GM18511 (cell line): ENCODE results near the gene EMILIN2.

ENCODE experiments used
- ATAC-seq: cut with Tn5 transposase; IDR thresholded peaks from one replicate; pipeline ENCODE4 v1.9.1; 2021; ENCODE audit warnings: mild to moderate bottlenecking, moderate library complexity; ENCODE audit not compliant: unreplicated experiment

EMILIN2 gene

GRCh38 chr18:2872095-2872494 is 25.3 kb downstream of the EMILIN2 start:
- ATAC-seq: no peak

- no peak for ATAC-seq
These were observed 28.0 kb downstream of the EMILIN2 start for GRCh38 chr18:2874765-2875164.

DNA sequence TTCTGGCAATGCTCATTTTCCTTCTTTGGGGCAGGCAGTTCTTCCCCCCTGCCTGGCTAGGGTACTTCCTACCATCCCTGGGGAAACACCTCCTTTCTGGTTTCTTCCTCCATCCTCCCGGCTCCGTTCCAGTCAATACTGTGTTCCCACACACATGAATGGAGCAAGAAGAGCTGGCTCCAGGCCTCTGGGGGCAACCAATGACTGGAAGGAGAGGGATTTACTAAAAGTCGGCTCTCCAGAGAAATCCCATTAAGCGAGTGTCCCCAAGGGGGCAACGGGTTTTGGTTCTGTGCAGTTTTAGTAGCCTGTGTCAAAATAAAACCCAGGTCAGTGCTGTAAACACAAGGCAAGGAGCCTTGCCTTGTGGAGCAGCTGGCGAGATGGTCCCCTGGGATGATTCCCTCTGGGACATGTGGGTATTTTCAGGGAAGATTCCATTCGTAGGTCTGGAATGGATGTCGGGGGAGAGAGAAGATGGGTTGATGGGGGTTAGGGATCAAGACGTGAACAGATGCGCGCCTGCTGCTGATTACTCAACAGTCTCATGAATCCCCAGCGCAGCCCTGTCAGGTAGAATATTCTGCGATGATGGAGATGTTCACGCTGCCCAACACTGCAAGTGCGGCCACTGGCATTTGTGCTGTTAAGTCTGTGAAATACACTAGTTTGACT is 32.0 kb downstream of the EMILIN2 start:
- ATAC-seq: no peak

- ATAC-seq: no peak
These were observed 33.1 kb downstream of the EMILIN2 start for GRCh38 chr18:2879889-2880288.

- ATAC-seq: no peak
These were observed 33.7 kb downstream of the EMILIN2 start for GRCh38 chr18:2880473-2880872.

GRCh38 chr18:2881088-2881839 is 34.5 kb downstream of the EMILIN2 start:
- no peak for ATAC-seq

DNA sequence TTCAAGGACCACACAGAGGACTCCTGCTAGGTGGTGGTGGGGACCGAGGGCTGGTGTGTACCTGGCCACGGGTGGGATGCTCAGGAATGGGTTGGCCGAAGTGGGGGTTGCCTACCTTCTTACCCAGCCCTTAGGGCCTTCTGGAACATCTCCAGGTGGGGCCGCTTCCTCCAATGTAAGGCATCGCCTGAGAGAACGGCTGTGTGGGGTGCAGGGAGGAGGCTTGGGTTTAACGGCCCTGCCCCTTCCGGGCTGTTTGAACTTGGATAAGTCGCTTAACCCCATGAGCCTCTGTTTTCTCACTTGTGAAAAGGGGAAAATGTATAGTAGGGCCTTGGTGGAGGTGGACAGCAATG is 35.0 kb downstream of the EMILIN2 start:
- no peak for ATAC-seq

DNA sequence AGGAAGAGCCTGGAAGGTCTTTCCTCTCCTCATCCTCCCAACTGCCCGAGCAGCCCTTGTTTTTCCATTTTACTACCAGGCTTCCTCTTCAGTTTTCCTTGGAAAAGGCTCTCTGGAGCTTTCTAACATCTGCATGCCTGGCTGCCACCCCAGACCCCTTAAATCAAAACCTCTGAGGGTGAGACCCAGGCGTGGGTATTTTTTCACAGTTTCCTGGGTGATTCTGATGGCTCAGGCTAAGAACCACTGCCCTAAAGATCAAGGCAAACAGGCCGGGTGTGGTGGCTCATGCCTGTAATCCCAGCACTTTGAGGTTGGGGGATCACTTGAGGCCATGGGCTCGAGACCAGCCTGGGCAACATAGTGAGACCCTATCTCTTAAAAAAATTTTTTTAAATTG is 35.4 kb downstream of the EMILIN2 start:
- no peak for ATAC-seq

DNA sequence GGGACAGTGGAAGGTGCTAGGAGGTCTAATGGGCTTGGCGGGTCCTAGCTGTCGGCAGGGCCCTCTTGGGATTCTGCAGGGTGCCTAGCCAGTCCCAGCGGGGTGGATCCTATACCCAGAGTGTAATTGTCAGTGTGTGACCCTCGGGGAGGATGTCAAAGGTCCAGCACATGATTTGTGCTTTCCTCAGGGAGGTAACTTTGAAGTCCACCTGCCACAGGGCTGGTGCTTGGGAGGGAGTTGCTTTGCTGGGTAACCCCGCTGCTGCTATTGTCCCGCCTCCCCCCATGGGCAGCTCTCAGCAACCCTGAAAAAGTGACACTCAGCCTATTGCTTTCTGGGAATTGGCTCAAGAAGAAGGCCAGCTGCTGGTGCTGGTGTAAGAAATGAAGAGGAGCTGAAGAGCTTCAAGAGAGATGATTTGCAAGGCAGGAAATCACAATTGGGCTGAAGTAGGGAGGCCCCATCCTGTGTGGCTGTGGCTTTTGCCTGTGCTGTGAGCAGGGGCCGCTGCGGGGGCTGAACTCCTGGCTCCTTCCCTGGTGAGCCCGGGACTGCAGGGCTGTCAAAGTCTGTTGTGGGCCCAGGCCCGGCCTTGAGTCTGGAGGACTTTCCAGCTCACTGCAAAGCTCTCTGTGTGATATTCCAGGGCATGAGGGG is 36.4 kb downstream of the EMILIN2 start:
- peak; percentile 69 for ATAC-seq

- ATAC-seq: no peak
These were observed 38.0 kb downstream of the EMILIN2 start for GRCh38 chr18:2884706-2885285.

DNA sequence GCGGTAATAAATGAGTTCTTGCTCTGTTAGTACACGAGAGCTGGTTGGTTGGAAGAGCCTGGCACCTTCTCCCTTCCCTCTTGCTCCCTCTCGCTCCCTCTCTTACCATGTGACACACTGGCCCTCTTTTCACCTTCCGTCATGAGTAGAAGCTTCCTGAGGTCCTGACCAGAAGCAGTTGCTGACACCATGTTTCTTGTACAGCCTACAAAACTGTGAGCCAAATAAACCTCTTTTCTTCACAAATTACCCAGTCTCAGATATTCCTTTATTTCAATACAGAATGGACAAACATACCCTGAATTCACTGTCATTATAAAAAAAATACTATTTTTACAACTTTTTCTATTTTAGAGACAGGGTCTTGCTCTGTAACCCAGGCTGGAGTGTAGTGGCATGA is 40.7 kb downstream of the EMILIN2 start:
- ATAC-seq: no peak

DNA sequence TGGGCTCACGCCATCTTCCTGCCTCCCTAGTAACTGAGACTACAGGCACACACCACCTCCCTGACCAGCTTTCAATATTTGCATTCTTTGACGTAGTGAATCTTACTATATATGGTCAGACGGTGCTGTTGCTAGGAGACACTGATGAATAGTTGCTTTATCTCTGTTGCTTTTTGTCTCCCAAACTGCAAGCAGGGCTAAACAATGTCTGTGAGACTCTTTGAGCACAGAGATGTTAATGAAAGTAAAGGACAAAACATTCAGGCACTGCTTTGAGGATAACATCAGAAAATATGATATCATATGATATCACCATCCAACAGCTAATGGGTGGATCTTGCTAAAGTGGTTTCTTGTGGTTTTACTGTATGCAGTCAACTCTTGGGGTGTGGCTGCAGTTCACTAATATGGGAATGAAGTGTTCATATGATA is 43.0 kb downstream of the EMILIN2 start:
- ATAC-seq: no peak

- ATAC-seq: no peak
These were observed 43.8 kb downstream of the EMILIN2 start for GRCh38 chr18:2890606-2891005.

GRCh38 chr18:2891526-2892431 is 45.0 kb downstream of the EMILIN2 start:
- ATAC-seq: no peak

GRCh38 chr18:2893056-2893455 is 46.2 kb downstream of the EMILIN2 start:
- no peak for ATAC-seq

GRCh38 chr18:2893676-2894075 is 46.9 kb downstream of the EMILIN2 start:
- ATAC-seq: no peak

DNA sequence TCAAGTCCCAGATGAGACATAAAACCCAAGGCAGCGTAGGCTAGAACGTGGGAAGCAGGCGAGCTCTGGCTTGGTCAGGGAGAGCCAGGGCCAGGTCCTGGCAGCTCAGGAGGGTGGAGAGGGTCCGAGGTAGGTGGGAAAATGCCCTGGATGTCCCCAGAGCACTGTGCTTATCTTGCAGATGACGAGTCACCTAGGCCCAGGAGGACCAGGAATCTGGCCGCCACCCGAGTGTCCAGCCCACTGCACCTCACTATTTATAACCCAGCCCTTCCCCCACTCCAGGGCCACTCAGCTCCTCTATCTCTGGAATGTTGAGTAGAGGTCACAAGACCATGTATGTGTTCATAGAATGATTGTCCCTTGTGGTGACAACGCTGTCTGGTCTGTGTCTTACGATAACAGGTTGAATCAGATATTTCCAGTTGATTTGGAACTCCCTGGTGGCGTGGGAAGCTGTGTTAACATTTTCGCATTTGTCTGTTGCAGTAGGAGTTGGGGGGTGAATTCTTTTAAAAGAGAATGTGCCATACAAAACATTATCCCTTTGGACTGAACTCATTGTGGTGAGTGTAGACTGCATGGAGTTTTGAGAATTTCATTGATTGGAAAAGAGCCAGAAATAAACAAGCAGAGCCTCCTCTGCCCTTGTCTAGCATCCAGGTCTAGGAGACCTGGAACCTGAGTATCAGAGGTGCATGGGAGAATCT is 47.5 kb downstream of the EMILIN2 start:
- no peak for ATAC-seq

DNA sequence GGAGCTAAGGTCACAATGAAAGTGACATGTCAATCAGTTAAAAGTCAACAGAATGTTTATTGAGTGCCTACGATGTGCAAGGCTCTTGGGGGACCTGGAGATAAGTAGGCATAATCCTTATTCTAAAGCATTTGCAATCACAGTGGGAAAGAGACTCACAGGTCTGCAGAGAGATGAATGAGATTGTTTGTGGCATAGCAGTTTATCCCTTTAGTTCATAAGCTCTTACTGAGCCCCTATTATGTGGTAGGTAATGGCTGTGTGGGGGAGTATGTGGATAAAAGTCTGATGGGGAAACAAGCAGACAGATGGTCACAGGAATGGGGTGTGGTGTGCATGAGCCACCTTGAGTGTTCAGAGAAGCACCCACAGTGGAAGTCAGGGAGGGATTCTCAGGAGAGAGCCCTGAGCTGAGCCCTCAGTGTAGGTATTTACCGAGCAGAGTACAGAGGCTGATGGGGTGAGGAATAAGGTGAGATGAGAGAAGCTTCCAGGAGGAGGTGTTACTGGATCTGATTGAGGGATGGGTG is 48.1 kb downstream of the EMILIN2 start:
- ATAC-seq: no peak

DNA sequence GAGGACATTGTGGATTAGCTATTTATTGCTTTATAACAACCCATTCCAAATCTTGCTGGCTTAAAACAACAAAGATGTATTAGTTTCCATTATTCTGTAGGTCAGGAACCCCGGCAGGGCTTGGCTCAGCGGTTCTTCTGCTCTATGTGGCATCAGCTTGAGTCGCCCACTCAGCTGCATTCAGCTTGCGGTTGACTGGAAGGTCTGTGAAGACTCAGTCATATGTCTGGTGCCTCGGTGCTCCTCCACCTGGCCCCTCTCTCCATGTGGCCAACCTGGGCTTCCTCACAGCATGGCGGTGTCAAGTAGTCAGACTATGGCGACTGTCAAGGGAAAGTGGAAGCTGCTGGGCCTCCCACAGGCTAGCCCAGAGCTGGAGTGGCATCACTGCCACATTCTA is 48.6 kb downstream of the EMILIN2 start:
- ATAC-seq: no peak

- ATAC-seq: no peak
These were observed 50.2 kb downstream of the EMILIN2 start for GRCh38 chr18:2896990-2897389.
